GF-D8 (cell line): ENCODE data around the gene CYGB.

Source experiments
- DNase-seq: peaks from one replicate; lab custom pipeline; 2025; lab: John Stamatoyannopoulos, UW

CYGB gene

GRCh38 chr17:76478730-76479514, 58.6 kb downstream of the CYGB start:
- no peak for DNase-seq

GRCh38 chr17:76478097-76478496, 59.4 kb downstream of the CYGB start:
- no peak for DNase-seq

GRCh38 chr17:76477576-76477975, 59.9 kb downstream of the CYGB start:
- DNase-seq: no peak
